GM23338 (cell line): Measurements from ENCODE around the gene GPATCH3. TPM values are rescaled to one million over a fixed set of nuclear protein-coding genes. Genes with fewer than 3 reads are reported as not detected.

Source experiments
- ATAC-seq: fragments of 200-7000 bp; cut with Tn5 transposase; 3 replicates; pipeline ENCODE4 v1.9.1; 2020
- DNase-seq: peaks from one replicate; pipeline ENCODE4 v3.0.0-alpha.2; 2015; ENCODE audit warnings: low spot score
- H2AFZ ChIP-seq: fragments of 200-600 bp; sonication (generic); 2 replicates; pipeline ENCODE4 v1.8.0; 2016; ENCODE audit warnings: antibody characterized with exemption, mild to moderate bottlenecking, moderate library complexity
- H3F3A ChIP-seq: fragments of 200-600 bp; sonication (generic); replicated peaks from 2 replicates; pipeline ENCODE4 v1.8.0; 2017; ENCODE audit warnings: antibody characterized with exemption, mixed run types, low read depth
- H3K27ac ChIP-seq: fragments of 200-600 bp; sonication (generic); 2 replicates; pipeline ENCODE4 v1.6.1; 2016; ENCODE audit warnings: low read depth
- H3K27me3 ChIP-seq: fragments of 200-600 bp; sonication (generic); 2 replicates; pipeline ENCODE4 v1.8.0; 2016; ENCODE audit warnings: mild to moderate bottlenecking, mixed run types, moderate library complexity; ENCODE audit not compliant: insufficient read depth
- H3K36me3 ChIP-seq: fragments of 200-600 bp; sonication (generic); 2 replicates; pipeline ENCODE4 v1.8.0; 2016; ENCODE audit warnings: mild to moderate bottlenecking; ENCODE audit not compliant: insufficient read depth
- H3K4me1 ChIP-seq: fragments of 200-600 bp; sonication (generic); 2 replicates; pipeline ENCODE4 v1.8.0; 2016; ENCODE audit warnings: mild to moderate bottlenecking, moderate library complexity; ENCODE audit not compliant: insufficient read depth
- H3K4me2 ChIP-seq: fragments of 200-600 bp; sonication (generic); 2 replicates; pipeline ENCODE4 v1.7.1; 2017; ENCODE audit warnings: mixed run types
- H3K4me3 ChIP-seq: fragments of 200-600 bp; sonication (generic); 2 replicates; pipeline ENCODE4 v1.6.1; 2016; ENCODE audit warnings: mixed run types
- H3K79me2 ChIP-seq: fragments of 200-600 bp; sonication (generic); replicated peaks from 2 replicates; pipeline ENCODE4 v1.8.0; 2017; ENCODE audit warnings: mild to moderate bottlenecking; ENCODE audit not compliant: insufficient read depth
- H3K9me2 ChIP-seq: fragments of 200-600 bp; sonication (generic); 2 replicates; pipeline ENCODE4 v1.8.0; 2017; ENCODE audit not compliant: insufficient read depth
- H4K20me1 ChIP-seq: fragments of 200-600 bp; sonication (generic); replicated peaks from 2 replicates; pipeline ENCODE4 v1.8.0; 2017; ENCODE audit warnings: mild to moderate bottlenecking; ENCODE audit not compliant: insufficient read depth
- H3K27ac Mint-ChIP-seq: 2 replicates; pipeline ENCODE4 v1.8.0; 2020; ENCODE audit warnings: inconsistent platforms, mild to moderate bottlenecking, moderate library complexity, mixed read lengths
- H3K27me3 Mint-ChIP-seq: 3 replicates; pipeline ENCODE4 v1.8.0; 2022; ENCODE audit warnings: low read depth, mild to moderate bottlenecking, moderate library complexity, mixed read lengths, inconsistent platforms; ENCODE audit not compliant: insufficient read depth, poor library complexity
- H3K36me3 Mint-ChIP-seq: 3 replicates; pipeline ENCODE4 v1.8.0; 2021; ENCODE audit warnings: low read depth, mild to moderate bottlenecking, inconsistent platforms, moderate library complexity, mixed read lengths
- H3K4me1 Mint-ChIP-seq: 3 replicates; pipeline ENCODE4 v1.8.0; 2020; ENCODE audit warnings: mild to moderate bottlenecking, inconsistent platforms, mixed read lengths
- H3K4me3 Mint-ChIP-seq: 3 replicates; pipeline ENCODE4 v1.8.0; 2021; ENCODE audit warnings: moderate library complexity, mild to moderate bottlenecking, inconsistent platforms, mixed read lengths
- H3K9me3 Mint-ChIP-seq: 3 replicates; pipeline ENCODE4 v1.8.0; 2020; ENCODE audit warnings: moderate library complexity, mild to moderate bottlenecking, inconsistent platforms, mixed read lengths
- EZH2 ChIP-seq: fragments of 200-600 bp; sonication (generic); IDR thresholded peaks from one replicate; pipeline ENCODE4 v1.8.0; 2017; ENCODE audit warnings: antibody characterized with exemption, mild to moderate bottlenecking, low read depth; ENCODE audit not compliant: unreplicated experiment
- EZH2phosphoT487 ChIP-seq: fragments of 200-600 bp; sonication (generic); IDR thresholded peaks from one replicate; pipeline ENCODE4 v1.8.1; 2018; ENCODE audit warnings: antibody characterized with exemption; ENCODE audit not compliant: unreplicated experiment
- JUNB ChIP-seq: IDR thresholded peaks from one replicate; pipeline ENCODE4 v1.6.1; 2016; ENCODE audit warnings: antibody characterized with exemption; ENCODE audit not compliant: unreplicated experiment
- NANOG ChIP-seq: IDR thresholded peaks from 2 replicates; pipeline ENCODE4 v1.6.1; 2016; ENCODE audit warnings: antibody characterized with exemption, borderline replicate concordance
- POLR2AphosphoS5 ChIP-seq: IDR thresholded peaks from 2 replicates; pipeline ENCODE4 v1.6.1; 2016; ENCODE audit warnings: antibody characterized with exemption, low read depth
- REST ChIP-seq: IDR thresholded peaks from one replicate; pipeline ENCODE4 v1.6.1; 2018; ENCODE audit warnings: antibody characterized with exemption; ENCODE audit not compliant: unreplicated experiment
- ZNF114 ChIP-seq: fragments of 250-450 bp; sonication (Bioruptor Pico); IDR thresholded peaks from 2 replicates; pipeline ENCODE4 v1.5.0; 2020; ENCODE audit warnings: mild to moderate bottlenecking, moderate library complexity
- ZNF331 ChIP-seq: fragments of 250-450 bp; sonication (Bioruptor Pico); IDR thresholded peaks from 2 replicates; pipeline ENCODE4 v1.5.0; 2020; ENCODE audit warnings: low read depth, mild to moderate bottlenecking, moderate library complexity
- polyA plus RNA-seq: library from polyadenylated mRNA; unstranded; fragments of >200 nt; fragmentation: Nextera tagmentation; extraction: Ambion mirVana; gene quantifications from 2 replicates; pipeline ENCODE4 v1.2.1, GENCODE V29; 2016
- total RNA-seq: library from RNA; depleted of rRNA; stranded (reverse); fragments of >200 nt; shearing (Covaris generic); gene quantifications from 2 replicates; pipeline ENCODE4 v1.2.3, GENCODE V29; 2014
- TF ChIP-seq, protein P1 (sequence below), 2 experiments: fragments of 200-600 bp in 1 of 2; sonication (generic) in 1 of 2; conservative IDR thresholded peaks; 2 replicates each; pipeline versions ENCODE4 v1.5.1 to v1.6.1; 2016 to 2017; ENCODE audit warnings: antibody characterized with exemption in 2 of 2, low read depth in 2 of 2, mild to moderate bottlenecking in 2 of 2, moderate library complexity in 1 of 2

Gene GPATCH3
- total and polyA plus RNA-seq, 2 experiments from 2014 or later: 10.5 to 13.0 TPM

- H3K4me3 ChIP-seq: no peak overlapping the region
- DNase-seq: no peak
- no peak overlapping the region for H3K27ac ChIP-seq
- Mint-ChIP-seq H3K9me3 (no peaks in the 10 kb centered on the region), H3K4me1 (no peaks in the 10 kb centered on the region; the same call in 2 of the 3 replicates), H3K4me3 (no peak overlapping the region), H3K27me3 (peaks cover 8% of the 10 kb centered on the region), H3K27ac (no peak overlapping the region), H3K36me3 (no peaks in the 10 kb centered on the region)
- no peak for ATAC-seq
- H3F3A ChIP-seq: no peaks in the 10 kb centered on the region
- H3K27me3 ChIP-seq: no peaks in the 10 kb centered on the region
- H4K20me1 ChIP-seq: no peaks in the 10 kb centered on the region
- H2AFZ ChIP-seq: no peak overlapping the region
- H3K79me2 ChIP-seq: no peaks in the 10 kb centered on the region
- TF ChIP-seq ZNF331 (CRISPR knock-in tag) (no peak), JUNB (no peak)
- no peaks in the 10 kb centered on the region for H3K4me1 ChIP-seq
- H3K36me3 ChIP-seq: no peaks in the 10 kb centered on the region
- H3K4me2 ChIP-seq: no peak overlapping the region
- no peaks in the 10 kb centered on the region for H3K9me2 ChIP-seq
Measured at GRCh38 chr1:26910343-26911160, 10.3 kb upstream of the GPATCH3 start.

GRCh38 chr1:26909951-26910342, 9.7 kb upstream of the GPATCH3 start:
- no peaks in the 10 kb centered on the region for H3K4me1 ChIP-seq
- no peaks in the 10 kb centered on the region for H3K9me3 Mint-ChIP-seq
- no peaks in the 10 kb centered on the region for H3K27me3 ChIP-seq
- H3K9me2 ChIP-seq: no peaks in the 10 kb centered on the region
- no peak overlapping the region for H3K4me2 ChIP-seq
- H3K36me3 ChIP-seq: no peaks in the 10 kb centered on the region
- no peak overlapping the region for H2AFZ ChIP-seq
- H4K20me1 ChIP-seq: no peaks in the 10 kb centered on the region
- no peaks in the 10 kb centered on the region for H3K36me3 Mint-ChIP-seq
- no peak overlapping the region for H3K4me3 ChIP-seq
- no peaks in the 10 kb centered on the region for H3F3A ChIP-seq
- TF ChIP-seq REST (no peak), EZH2 (no peak), NANOG (no peak), JUNB (no peak), EZH2phosphoT487 (no peak), POLR2AphosphoS5 (no peak), ZNF114 (CRISPR knock-in tag) (no peak), ZNF331 (CRISPR knock-in tag) (no peak)
- TF ChIP-seq, protein P1, sequence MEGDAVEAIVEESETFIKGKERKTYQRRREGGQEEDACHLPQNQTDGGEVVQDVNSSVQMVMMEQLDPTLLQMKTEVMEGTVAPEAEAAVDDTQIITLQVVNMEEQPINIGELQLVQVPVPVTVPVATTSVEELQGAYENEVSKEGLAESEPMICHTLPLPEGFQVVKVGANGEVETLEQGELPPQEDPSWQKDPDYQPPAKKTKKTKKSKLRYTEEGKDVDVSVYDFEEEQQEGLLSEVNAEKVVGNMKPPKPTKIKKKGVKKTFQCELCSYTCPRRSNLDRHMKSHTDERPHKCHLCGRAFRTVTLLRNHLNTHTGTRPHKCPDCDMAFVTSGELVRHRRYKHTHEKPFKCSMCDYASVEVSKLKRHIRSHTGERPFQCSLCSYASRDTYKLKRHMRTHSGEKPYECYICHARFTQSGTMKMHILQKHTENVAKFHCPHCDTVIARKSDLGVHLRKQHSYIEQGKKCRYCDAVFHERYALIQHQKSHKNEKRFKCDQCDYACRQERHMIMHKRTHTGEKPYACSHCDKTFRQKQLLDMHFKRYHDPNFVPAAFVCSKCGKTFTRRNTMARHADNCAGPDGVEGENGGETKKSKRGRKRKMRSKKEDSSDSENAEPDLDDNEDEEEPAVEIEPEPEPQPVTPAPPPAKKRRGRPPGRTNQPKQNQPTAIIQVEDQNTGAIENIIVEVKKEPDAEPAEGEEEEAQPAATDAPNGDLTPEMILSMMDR (conservative IDR thresholded peaks at IDR 0.05; ENCODE audit: low read depth in 2 of 2): no peak
- no peak for ATAC-seq
- no peak overlapping the region for H3K4me3 Mint-ChIP-seq
- no peak for DNase-seq
- H3K27ac ChIP-seq: no peak overlapping the region
- H3K4me1 Mint-ChIP-seq: no peaks in the 10 kb centered on the region; the same call in 2 of the 3 replicates
- H3K79me2 ChIP-seq: no peaks in the 10 kb centered on the region
- no peak overlapping the region for H3K27ac Mint-ChIP-seq
- H3K27me3 Mint-ChIP-seq: peaks cover 8% of the 10 kb centered on the region
